GM10266 (cell line): ENCODE measurements around the gene SHPK.

Experiments
- DNase-seq: peaks from one replicate; pipeline ENCODE4 v3.0.0; 2012; ENCODE audit errors: extremely low spot score
- CTCF ChIP-seq: IDR thresholded peaks from 2 replicates; pipeline ENCODE4 v1.5.1; 2012; ENCODE audit warnings: mild to moderate bottlenecking, low read depth; ENCODE audit not compliant: control insufficient read depth, insufficient read depth; ENCODE audit errors: missing control alignments

Gene SHPK

GRCh38 chr17:3596804-3597464 lies 39.1 kb downstream of the SHPK start:
- no peak for DNase-seq
- no peak for TF ChIP-seq CTCF

GRCh38 chr17:3594976-3595375 lies 41.1 kb downstream of the SHPK start:
- DNase-seq, result no peak
- no peak for TF ChIP-seq CTCF

GRCh38 chr17:3594051-3594800 lies 41.8 kb downstream of the SHPK start:
- TF ChIP-seq CTCF, result no peak
- DNase-seq, result no peak

GRCh38 chr17:3593384-3593783 lies 42.7 kb downstream of the SHPK start:
- TF ChIP-seq CTCF, result no peak
- DNase-seq, result no peak

GRCh38 chr17:3592216-3592860 lies 43.7 kb downstream of the SHPK start:
- no peak for DNase-seq
- no peak for TF ChIP-seq CTCF

- DNase-seq, result no peak
- no peak for TF ChIP-seq CTCF
Observed at GRCh38 chr17:3590768-3591167, 45.3 kb downstream of the SHPK start.

GRCh38 chr17:3590231-3590630 lies 45.8 kb downstream of the SHPK start:
- no peak for TF ChIP-seq CTCF
- DNase-seq, result no peak
